Stimulated activated CD4-positive, alpha-beta T cell treated with anti-CD3 and anti-CD28 coated beads, Interleukin-1b, Interleukin-23, amount 100 ng/mL, for 24 hours (primary cell): ENCODE measurements around the gene THOC3.
"Not testable (repeated sequence)": the region's sequence is repeated elsewhere in the genome, so short reads cannot be mapped to it uniquely, and the experiment has no call there.

ENCODE experiments used
- DNase-seq, 4 experiments: peaks; one replicate each; pipeline ENCODE4 v3.0.0-alpha.2; 2020; ENCODE audit warnings: low read depth in 4 of 4, low spot score in 1 of 4

The THOC3 gene

GRCh38 chr5:175943253-175943652 lies 24.9 kb downstream of the THOC3 start:
- DNase-seq, result not testable (repeated sequence)

GRCh38 chr5:175940632-175941031 lies 27.5 kb downstream of the THOC3 start:
- not testable (repeated sequence) for DNase-seq

GRCh38 chr5:175938489-175938888 lies 29.6 kb downstream of the THOC3 start:
- DNase-seq, result not testable (repeated sequence)

DNA sequence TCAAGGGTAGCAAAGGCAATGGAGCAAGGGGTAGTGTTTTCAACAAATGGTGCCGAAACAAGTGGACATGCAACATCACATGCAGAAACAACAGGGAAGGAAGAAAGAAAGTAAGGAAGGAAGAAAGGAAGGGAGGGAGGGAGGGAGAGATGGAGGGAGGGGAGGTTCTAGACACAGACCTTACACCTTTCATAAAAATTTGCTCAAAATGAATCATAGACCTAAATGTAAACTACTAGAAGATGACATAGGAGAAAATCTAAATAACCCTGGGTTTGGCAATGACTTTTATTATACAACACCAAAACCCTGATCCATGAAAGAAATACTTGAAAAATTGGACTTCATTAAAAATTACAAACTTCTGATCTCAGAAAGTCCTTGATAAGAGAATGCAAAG lies 39.4 kb downstream of the THOC3 start:
- DNase-seq, result not testable (repeated sequence)

DNA sequence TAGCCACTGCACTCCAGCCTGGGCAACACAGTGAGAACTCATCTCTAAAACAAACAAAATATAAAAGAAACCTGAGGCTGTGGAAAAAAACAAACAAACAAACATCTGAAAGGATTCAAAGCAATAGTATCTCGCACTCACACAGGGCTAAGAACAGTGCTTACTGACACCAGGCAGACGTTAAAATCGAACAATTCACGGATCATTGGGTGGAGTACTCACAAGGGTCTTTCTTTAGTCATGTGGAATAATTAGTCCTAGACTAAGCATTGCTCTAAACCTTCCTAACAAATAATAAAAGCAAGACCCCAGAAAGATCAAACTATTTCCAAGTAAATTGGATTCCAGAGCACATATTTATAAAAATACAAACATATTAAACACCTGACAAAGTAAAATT lies 43.0 kb downstream of the THOC3 start:
- DNase-seq, result not testable (repeated sequence)

GRCh38 chr5:175922192-175922885 lies 45.8 kb downstream of the THOC3 start:
- no peak for DNase-seq

GRCh38 chr5:175921061-175921730 lies 46.9 kb downstream of the THOC3 start:
- DNase-seq, result no peak

GRCh38 chr5:175920231-175920811 lies 47.8 kb downstream of the THOC3 start:
- DNase-seq, result no peak

DNA sequence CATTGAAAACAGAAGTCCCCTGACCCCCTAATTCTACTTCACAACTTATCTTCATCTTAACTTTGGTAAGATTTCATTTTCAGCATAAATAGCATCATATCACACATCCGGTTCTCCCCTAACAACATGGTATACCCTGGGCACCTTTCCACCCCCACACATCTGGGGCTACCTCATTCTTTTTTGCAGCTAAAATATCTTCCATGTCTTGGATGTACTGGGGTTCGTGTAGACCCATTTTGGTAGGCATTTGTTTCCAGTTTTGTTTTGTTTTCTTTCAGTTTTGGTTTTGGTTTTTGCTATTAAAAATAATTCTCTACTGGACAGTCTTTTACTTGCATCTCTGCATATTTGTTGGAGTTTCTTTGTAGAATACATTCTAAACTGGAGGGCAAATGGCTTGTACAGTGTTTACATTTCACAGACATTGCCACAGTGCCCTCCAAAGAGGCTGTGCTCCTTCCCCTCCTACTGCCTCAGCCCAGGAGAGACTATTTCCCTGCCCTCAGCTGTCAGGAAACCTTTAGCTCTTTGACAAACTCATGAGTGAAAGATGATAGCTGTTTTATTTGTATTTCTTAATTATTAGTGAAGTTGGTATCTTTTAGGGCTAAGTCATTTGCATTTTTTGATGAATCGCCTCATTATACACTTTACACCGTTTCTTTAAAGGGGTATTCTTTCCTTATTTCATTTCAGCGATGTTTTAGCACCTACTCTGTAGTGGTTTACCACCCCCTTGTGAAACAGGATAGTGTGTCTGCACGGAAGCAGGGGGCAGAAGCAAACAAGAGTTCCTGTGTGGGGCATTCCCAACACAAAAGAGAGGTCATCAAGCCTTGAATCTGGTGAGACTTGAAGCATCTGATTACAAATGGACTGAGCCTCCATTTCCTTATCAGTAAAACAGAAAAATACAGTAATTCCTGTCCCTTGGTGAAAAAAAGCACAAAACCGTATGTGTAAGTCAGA lies 52.8 kb downstream of the THOC3 start:
- not testable (repeated sequence) for DNase-seq

GRCh38 chr5:175913835-175914672 lies 54.1 kb downstream of the THOC3 start:
- DNase-seq, result not testable (repeated sequence)

- DNase-seq, result not testable (repeated sequence)
These were observed 58.0 kb downstream of the THOC3 start for GRCh38 chr5:175910072-175910471.
